Measurements from ENCODE around the gene LMTK3. TPM values are rescaled to one million over a fixed set of nuclear protein-coding genes. Genes with fewer than 3 reads are reported as not detected.

Gene LMTK3
- total and polyA plus RNA-seq, 7 experiments from 2014 or later: 0.03 to 21.4 (median 16.6) TPM; not detected in 1

DNA sequence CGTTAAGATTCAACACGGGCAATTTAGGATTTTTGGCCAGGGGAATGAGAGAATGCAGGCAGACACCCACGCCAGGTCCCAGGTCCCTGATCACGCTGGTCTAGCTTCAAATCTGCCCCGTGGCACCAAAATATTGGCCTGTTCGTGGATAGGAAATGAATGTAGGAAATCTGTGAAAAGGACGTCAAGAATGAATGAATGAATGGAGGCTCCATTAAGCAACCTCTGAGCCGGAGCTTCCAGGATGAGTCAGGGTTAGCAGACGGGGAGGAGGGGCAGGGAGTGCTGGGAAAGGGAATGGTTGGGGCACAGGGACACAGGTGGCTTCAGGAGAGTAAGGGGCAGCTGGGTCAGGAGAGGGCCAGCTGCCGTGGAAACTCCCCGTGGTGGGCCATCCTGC lies 44.5 kb upstream of the LMTK3 start:
- Mint-ChIP-seq H3K4me1 (peaks cover 0 to 5% (median 2%) of the 10 kb centered on the region in 7 donors), H3K27me3 (peaks cover 0 to 15% (median 7%) of the 10 kb centered on the region in 5 donors), H3K4me3 (no peak overlapping the region), H3K9me3 (no peaks in the 10 kb centered on the region), H3K27ac (peak overlapping the region in 1 of 9 donors; percentile 59), H3K36me3 (no peaks in the 10 kb centered on the region)
- DNase-seq (no peak), ATAC-seq (no peak)
- Histone ChIP-seq H3K4me1 (ENCODE audit: control insufficient read depth in 2 of 2, insufficient read depth in 2 of 2, low read length in 2 of 2) (no peaks in the 10 kb centered on the region), H3K27me3 (ENCODE audit: control insufficient read depth in 2 of 2, insufficient read depth in 2 of 2, low read length in 2 of 2) (no peaks in the 10 kb centered on the region), H3K4me3 (ENCODE audit: low read length) (no peak overlapping the region), H3K27ac (ENCODE audit: low read depth, low read length) (no peak overlapping the region), H3K36me3 (ENCODE audit: control insufficient read depth in 2 of 3, insufficient read depth in 3 of 3, low read length in 3 of 3) (no peaks in the 10 kb centered on the region), H3K9me3 (ENCODE audit: control insufficient read depth in 2 of 3, low read length in 3 of 3) (no peaks in the 10 kb centered on the region)
- intact Hi-C loops (cut with micrococcal nuclease): no loop called here
- ChIA-PET CTCF (no interaction called here), POLR2A (no interaction called here)

DNA sequence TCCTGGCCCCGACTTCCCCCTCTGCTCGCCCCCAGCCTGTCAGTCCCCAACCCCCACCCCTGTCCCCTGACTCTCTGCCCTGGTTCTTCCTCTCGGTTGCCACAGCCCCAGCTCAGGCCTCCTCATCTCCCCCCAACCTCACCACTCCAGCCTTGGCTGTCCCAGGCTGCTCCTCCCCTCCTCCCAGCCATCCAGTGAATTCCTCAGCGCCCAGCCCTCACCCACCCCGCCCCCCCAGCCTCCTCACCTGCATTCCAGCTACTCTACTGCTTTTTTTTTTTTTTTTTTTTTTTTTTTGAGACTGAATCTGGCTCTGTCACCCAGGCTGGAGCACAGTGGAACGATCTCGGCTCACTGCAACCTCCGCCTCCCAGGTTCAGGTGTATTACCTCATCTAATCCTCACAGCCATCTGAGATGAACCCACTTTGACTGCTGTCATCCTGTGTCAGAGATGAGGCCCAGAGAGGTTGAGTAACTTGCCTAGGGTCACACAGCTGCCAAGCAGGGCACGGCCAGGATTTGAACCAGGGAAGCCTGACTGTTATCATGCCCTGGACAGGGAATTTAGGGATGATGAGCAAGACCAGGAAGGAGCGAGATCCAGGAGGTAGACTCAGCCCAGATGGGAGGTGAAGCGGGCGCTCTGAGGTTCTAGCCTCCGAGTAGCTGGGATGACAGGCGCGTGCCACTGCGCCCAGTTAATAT lies 42.9 kb upstream of the LMTK3 start:
- POLR2A ChIA-PET: no interaction called here
- DNase-seq (no peak), ATAC-seq (no peak)
- no peak overlapping the region for H3K4me3 ChIP-seq (ENCODE audit: low read length)
- no peak overlapping the region for H3K27ac ChIP-seq (ENCODE audit: low read depth, low read length)
- Mint-ChIP-seq H3K4me3 (no peak overlapping the region), H3K27me3 (peaks cover 0 to 14% (median 7%) of the 10 kb centered on the region in 5 donors), H3K36me3 (no peaks in the 10 kb centered on the region), H3K27ac (no peak overlapping the region), H3K4me1 (peaks cover 0 to 5% (median 2%) of the 10 kb centered on the region in 7 donors), H3K9me3 (no peaks in the 10 kb centered on the region)
- CTCF ChIA-PET: no interaction called here
- no peaks in the 10 kb centered on the region for H3K9me3 ChIP-seq (ENCODE audit: control insufficient read depth in 2 of 3, low read length in 3 of 3)
- H3K4me1 ChIP-seq (ENCODE audit: control insufficient read depth in 2 of 2, insufficient read depth in 2 of 2, low read length in 2 of 2): no peaks in the 10 kb centered on the region
- H3K27me3 ChIP-seq (ENCODE audit: control insufficient read depth in 2 of 2, insufficient read depth in 2 of 2, low read length in 2 of 2): no peaks in the 10 kb centered on the region
- H3K36me3 ChIP-seq (ENCODE audit: control insufficient read depth in 2 of 3, insufficient read depth in 3 of 3, low read length in 3 of 3): no peaks in the 10 kb centered on the region
- intact Hi-C loops (cut with micrococcal nuclease): no loop called here

DNA sequence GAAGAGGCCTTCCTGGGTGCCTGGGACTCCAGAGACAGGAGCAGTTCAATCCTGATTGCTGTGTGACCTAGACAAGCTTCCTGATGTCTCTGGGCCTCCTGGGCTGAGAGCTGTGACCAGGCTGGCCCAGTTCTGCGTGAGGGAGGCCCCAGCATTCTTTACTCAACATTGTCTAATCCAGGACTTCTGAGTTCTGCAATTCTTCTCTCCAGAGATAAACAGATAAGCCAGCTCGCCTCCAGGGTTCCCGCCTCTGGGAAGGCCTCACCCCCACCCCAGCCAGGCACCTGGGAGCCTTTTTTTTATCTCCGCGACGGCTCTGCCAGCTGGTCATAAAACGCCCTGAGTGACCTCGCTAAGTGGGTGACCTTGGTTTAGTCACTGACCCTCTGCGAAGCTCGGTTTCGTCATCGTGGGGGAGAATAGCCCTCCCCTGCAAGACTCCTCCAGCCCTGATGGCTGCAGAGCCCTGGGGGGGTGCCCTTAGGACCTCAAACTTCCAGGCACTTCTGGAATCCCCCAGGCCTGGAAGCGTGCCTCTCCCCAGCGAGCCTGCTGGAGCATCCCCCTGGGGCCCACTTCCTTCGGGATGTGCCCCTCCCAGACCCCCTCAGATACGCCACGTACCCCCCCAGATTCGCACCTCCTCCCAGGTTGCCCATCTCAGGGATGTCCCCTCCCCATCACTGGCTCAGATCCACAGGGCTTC lies 42.2 kb upstream of the LMTK3 start:
- Mint-ChIP-seq H3K4me1 (peaks cover 0 to 4% (median 2%) of the 10 kb centered on the region in 7 donors), H3K4me3 (no peak overlapping the region), H3K36me3 (no peaks in the 10 kb centered on the region), H3K27ac (no peak overlapping the region), H3K9me3 (no peaks in the 10 kb centered on the region), H3K27me3 (peaks cover 0 to 11% (median 2%) of the 10 kb centered on the region in 5 donors)
- H3K27ac ChIP-seq (ENCODE audit: low read depth, low read length): no peak overlapping the region
- intact Hi-C loops (cut with micrococcal nuclease): no loop called here
- no peak for ATAC-seq
- H3K27me3 ChIP-seq (ENCODE audit: control insufficient read depth in 2 of 2, insufficient read depth in 2 of 2, low read length in 2 of 2): no peaks in the 10 kb centered on the region
- H3K9me3 ChIP-seq (ENCODE audit: control insufficient read depth in 2 of 3, low read length in 3 of 3): no peaks in the 10 kb centered on the region
- no peaks in the 10 kb centered on the region for H3K36me3 ChIP-seq (ENCODE audit: control insufficient read depth in 2 of 3, insufficient read depth in 3 of 3, low read length in 3 of 3)
- ChIA-PET POLR2A (no interaction called here), CTCF (no interaction called here)
- no peak for DNase-seq
- no peak overlapping the region for H3K4me3 ChIP-seq (ENCODE audit: low read length)
- no peaks in the 10 kb centered on the region for H3K4me1 ChIP-seq (ENCODE audit: control insufficient read depth in 2 of 2, insufficient read depth in 2 of 2, low read length in 2 of 2)

DNA sequence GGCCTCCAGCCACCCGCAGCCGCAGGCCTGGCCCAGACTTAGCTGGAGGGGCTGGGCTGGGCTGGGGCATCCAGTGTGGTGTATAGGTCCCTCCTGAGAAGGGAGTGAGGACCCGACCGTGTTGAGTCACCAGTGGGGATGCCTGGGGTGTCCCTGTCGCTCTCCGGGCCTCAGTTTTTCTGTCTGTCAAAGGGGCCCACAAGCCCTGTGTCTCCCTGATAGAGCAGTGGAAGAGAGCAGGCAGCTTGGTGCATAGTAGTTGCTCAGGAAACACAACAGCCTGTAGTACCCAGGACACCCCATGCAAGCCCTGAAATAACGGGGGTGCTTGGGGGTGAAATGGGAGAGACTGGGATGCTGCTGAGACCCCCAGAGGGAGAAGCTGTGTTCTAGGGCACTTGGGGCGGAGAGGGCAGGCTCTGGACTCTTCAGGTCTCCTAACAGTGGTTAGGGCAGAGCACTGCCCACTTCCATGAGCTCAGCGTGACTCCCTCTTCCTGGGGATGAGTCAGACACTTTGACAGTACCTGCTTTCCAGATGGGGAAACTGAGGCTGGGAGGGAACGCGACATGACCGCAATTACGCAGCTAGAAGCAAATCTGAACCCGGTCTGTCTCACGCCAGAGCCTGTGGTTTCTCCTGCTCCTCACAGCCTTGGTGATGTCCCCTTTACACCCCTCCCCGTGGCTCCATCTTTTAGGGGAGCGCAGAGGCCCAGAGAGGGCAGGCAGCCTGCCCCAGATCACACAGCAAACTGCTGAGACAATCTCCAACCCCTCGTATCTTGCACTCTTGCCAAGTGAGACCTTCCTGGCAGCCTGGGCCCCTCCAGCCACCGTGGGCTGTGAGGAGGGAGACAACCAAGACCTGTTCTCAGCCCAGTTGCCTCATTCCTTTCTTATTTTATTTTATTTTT lies 41.0 kb upstream of the LMTK3 start:
- Histone ChIP-seq H3K27me3 (ENCODE audit: control insufficient read depth in 2 of 2, insufficient read depth in 2 of 2, low read length in 2 of 2) (no peaks in the 10 kb centered on the region), H3K27ac (ENCODE audit: low read depth, low read length) (no peak overlapping the region), H3K4me3 (ENCODE audit: low read length) (no peak overlapping the region), H3K9me3 (ENCODE audit: control insufficient read depth in 2 of 3, low read length in 3 of 3) (no peaks in the 10 kb centered on the region), H3K4me1 (ENCODE audit: control insufficient read depth in 2 of 2, insufficient read depth in 2 of 2, low read length in 2 of 2) (no peaks in the 10 kb centered on the region), H3K36me3 (ENCODE audit: control insufficient read depth in 2 of 3, insufficient read depth in 3 of 3, low read length in 3 of 3) (no peaks in the 10 kb centered on the region)
- no peaks in the 10 kb centered on the region for H3K36me3 Mint-ChIP-seq
- no peaks in the 10 kb centered on the region for H3K9me3 Mint-ChIP-seq
- intact Hi-C loops (cut with micrococcal nuclease): no loop called here
- POLR2A ChIA-PET: no interaction called here
- DNase-seq (no peak), ATAC-seq (no peak)
- no peak overlapping the region for H3K4me3 Mint-ChIP-seq
- CTCF ChIA-PET: no interaction called here
- H3K27me3 Mint-ChIP-seq: peaks cover 0 to 5% (median 0%) of the 10 kb centered on the region in 5 donors
- no peaks in the 10 kb centered on the region for H3K4me1 Mint-ChIP-seq
- H3K27ac Mint-ChIP-seq: no peak overlapping the region

DNA sequence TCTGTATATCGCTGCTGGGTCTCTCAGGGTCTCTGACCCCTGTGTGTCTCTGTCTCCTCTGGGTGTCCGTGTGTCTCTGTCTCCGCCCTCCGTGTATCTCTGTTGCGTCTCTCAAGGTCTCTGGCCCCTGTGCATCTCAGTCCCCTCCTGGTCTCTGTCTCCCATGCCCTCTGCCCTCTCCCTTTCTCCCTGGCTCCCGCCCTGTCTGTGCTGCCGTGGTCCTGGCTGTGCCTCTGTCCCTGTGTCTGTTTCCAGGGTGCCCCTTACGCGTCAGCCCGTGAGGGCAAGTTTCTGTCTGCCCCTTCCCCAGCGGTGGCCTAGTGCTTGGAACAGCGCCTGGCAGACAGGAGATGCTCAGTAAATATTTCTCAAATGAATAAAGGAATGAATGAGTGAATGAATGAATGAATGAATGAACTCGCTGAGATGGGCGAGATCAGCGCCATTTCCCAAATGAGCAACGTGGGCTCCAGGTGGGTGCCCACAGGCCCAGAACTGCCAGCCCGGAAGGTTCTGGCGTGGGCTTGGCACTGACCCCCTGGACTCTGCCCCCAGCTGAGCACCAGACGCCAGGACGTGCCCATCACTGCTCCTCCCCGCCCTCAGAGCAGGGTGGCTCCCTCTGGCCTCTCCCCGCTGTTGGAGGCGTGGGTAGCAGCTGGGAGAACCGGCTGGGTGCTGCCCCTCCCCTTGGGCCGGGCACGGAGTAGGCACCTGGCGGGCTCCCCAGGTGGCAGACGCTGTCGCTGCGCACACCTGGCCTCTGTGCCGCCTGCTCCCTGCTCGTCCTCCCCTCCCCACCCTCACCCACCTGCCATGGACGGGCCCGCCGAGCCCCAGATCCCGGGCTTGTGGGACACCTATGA lies 40.0 kb upstream of the LMTK3 start, which contains the start of gene SULT2B1:
Gene SULT2B1 (plus strand): TSS at position 736 of the 866 bp plus-strand sequence. CDS start 81 bp downstream, at position 817.
- H3K4me3 Mint-ChIP-seq: no peak within 1 kb of the TSS
- no peak within 1 kb of the TSS for H3K4me3 ChIP-seq (ENCODE audit: low read length)
- ChIA-PET POLR2A (no interaction called here), CTCF (interaction anchor here (0.7 kb wide), 1 partner anchor 13 kb away, joined by 3 read pairs; no protein-coding TSS in a partner anchor)
- H3K36me3 Mint-ChIP-seq: no peaks in the 10 kb centered on the region
- DNase-seq (no peak), ATAC-seq (no peak)
- H3K9me3 ChIP-seq (ENCODE audit: control insufficient read depth in 2 of 3, low read length in 3 of 3): no peaks in the 10 kb centered on the region
- peaks cover 0 to 5% (median 0%) of the 10 kb centered on the region in 5 donors for H3K27me3 Mint-ChIP-seq
- no peaks in the 10 kb centered on the region for H3K4me1 Mint-ChIP-seq
- H3K36me3 ChIP-seq (ENCODE audit: control insufficient read depth in 2 of 3, insufficient read depth in 3 of 3, low read length in 3 of 3): no peaks in the 10 kb centered on the region
- no peak within 1 kb of the TSS for H3K27ac ChIP-seq (ENCODE audit: low read depth, low read length)
- intact Hi-C loops (cut with micrococcal nuclease): no loop called here
- H3K27me3 ChIP-seq (ENCODE audit: control insufficient read depth in 2 of 2, insufficient read depth in 2 of 2, low read length in 2 of 2): no peaks in the 10 kb centered on the region
- no peaks in the 10 kb centered on the region for H3K9me3 Mint-ChIP-seq
- H3K4me1 ChIP-seq (ENCODE audit: control insufficient read depth in 2 of 2, insufficient read depth in 2 of 2, low read length in 2 of 2): no peaks in the 10 kb centered on the region
- H3K27ac Mint-ChIP-seq: no peak within 1 kb of the TSS

DNA sequence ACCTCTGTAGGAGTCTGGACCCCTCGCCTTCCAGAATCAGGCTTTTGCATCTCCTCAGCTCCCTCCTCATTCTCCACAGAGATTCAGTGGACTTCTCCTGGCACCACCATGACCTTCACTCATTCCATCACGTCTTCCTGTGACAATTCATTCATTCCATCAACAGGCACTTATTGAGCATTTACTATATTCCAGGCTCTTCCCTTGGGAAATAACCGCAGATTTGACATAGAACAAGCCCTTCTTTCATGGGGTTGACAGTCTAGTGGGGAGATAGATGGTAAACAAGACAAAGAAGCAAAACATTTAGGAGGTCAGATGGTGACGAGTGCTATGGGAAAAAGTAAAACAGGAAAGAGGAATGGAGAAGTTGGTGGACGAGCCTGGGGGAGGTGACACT lies 37.7 kb upstream of the LMTK3 start:
- H3K36me3 Mint-ChIP-seq: no peaks in the 10 kb centered on the region
- H3K4me1 Mint-ChIP-seq: no peaks in the 10 kb centered on the region
- Histone ChIP-seq H3K36me3 (ENCODE audit: control insufficient read depth in 2 of 3, insufficient read depth in 3 of 3, low read length in 3 of 3) (no peaks in the 10 kb centered on the region), H3K4me1 (ENCODE audit: control insufficient read depth in 2 of 2, insufficient read depth in 2 of 2, low read length in 2 of 2) (no peaks in the 10 kb centered on the region), H3K9me3 (ENCODE audit: control insufficient read depth in 2 of 3, low read length in 3 of 3) (no peaks in the 10 kb centered on the region), H3K4me3 (ENCODE audit: low read length) (no peak overlapping the region), H3K27ac (ENCODE audit: low read depth, low read length) (no peak overlapping the region), H3K27me3 (ENCODE audit: control insufficient read depth in 2 of 2, insufficient read depth in 2 of 2, low read length in 2 of 2) (no peaks in the 10 kb centered on the region)
- no peak overlapping the region for H3K4me3 Mint-ChIP-seq
- ChIA-PET CTCF (no interaction called here), POLR2A (no interaction called here)
- peaks cover 0 to 5% (median 0%) of the 10 kb centered on the region in 5 donors for H3K27me3 Mint-ChIP-seq
- no peak for ATAC-seq
- H3K27ac Mint-ChIP-seq: no peak overlapping the region
- intact Hi-C loops (cut with micrococcal nuclease): no loop called here
- DNase-seq: no peak
- H3K9me3 Mint-ChIP-seq: no peaks in the 10 kb centered on the region
